Small intestine (tissue), 7 donors: ENCODE measurements around the gene TMEM87A. TPM values are rescaled to one million over a fixed set of nuclear protein-coding genes. Genes with fewer than 3 reads are reported as not detected.

Source experiments
- DNase-seq, 2 donors: peaks; one replicate each; pipeline versions ENCODE4 v3.0.0 to v3.0.0-alpha.2; 2013
- FAIRE-seq: peaks from 2 replicates; lab custom pipeline; 2012; peaks lifted over from hg19 to GRCh38; lab: Jason Lieb, UNC
- H3K27ac ChIP-seq, 3 donors: one replicate each; pipeline ENCODE4 v1.5.1; 2013; ENCODE audit warnings: low read length in 2 of 3, mild to moderate bottlenecking in 2 of 3, control low read depth in 1 of 3, inconsistent platforms in 1 of 3, low read depth in 1 of 3, moderate library complexity in 1 of 3
- H3K27me3 ChIP-seq, 3 donors: one replicate each; pipeline ENCODE4 v1.6.1; 2013; ENCODE audit warnings: low read length in 3 of 3, inconsistent platforms in 1 of 3; ENCODE audit not compliant: control insufficient read depth in 3 of 3, insufficient read depth in 3 of 3
- H3K36me3 ChIP-seq, 3 donors: one replicate each; pipeline ENCODE4 v1.6.1; 2013; ENCODE audit warnings: low read length in 3 of 3, inconsistent platforms in 1 of 3, low read depth in 1 of 3, mild to moderate bottlenecking in 1 of 3, moderate library complexity in 1 of 3; ENCODE audit not compliant: control insufficient read depth in 3 of 3, insufficient read depth in 2 of 3
- H3K4me1 ChIP-seq, 3 donors: one replicate each; pipeline ENCODE4 v1.6.1; 2013; ENCODE audit warnings: low read length in 2 of 3, inconsistent platforms in 1 of 3, low read depth in 1 of 3, mild to moderate bottlenecking in 1 of 3, moderate library complexity in 1 of 3; ENCODE audit not compliant: control insufficient read depth in 3 of 3, insufficient read depth in 2 of 3
- H3K4me3 ChIP-seq, 3 donors: one replicate each; pipeline ENCODE4 v1.5.1; 2013; ENCODE audit warnings: low read length in 3 of 3, control low read depth in 1 of 3, inconsistent platforms in 1 of 3, low read depth in 1 of 3, mild to moderate bottlenecking in 1 of 3, moderate library complexity in 1 of 3
- H3K9me3 ChIP-seq, 2 donors: one replicate each; pipeline ENCODE4 v1.6.1; 2013; ENCODE audit warnings: low read depth in 1 of 2, low read length in 1 of 2; ENCODE audit not compliant: control insufficient read depth in 2 of 2, insufficient read depth in 1 of 2
- WGBS, 3 donors: extraction: QIAGEN DNeasy Blood & Tissue Kit; methylation state at CpG; one replicate each; pipeline ENCODE4 v1.1.7; 2013; 5-methylcytosine and 5-hydroxymethylcytosine counted together
- polyA plus RNA-seq, 4 donors: library from polyadenylated mRNA; stranded (reverse) in 3 of 4; unstranded in 1 of 4; fragments of 200-250 nt in 3 of 4; fragments of 120-200 nt in 1 of 4; gene quantifications; one replicate each; pipeline versions ENCODE4 v1.2.1 to v1.2.3, GENCODE V29; 2013
- donor health status: healthy with polysubstance abuse.
- donor health status: control.
- donor health status: control.
- donor health status: Bipolar disorder and iron deficiency.
- donor health status: healthy.

Gene TMEM87A
- polyA plus RNA-seq, 4 donors: 10.5 to 68.6 (median 24.3) TPM

DNA sequence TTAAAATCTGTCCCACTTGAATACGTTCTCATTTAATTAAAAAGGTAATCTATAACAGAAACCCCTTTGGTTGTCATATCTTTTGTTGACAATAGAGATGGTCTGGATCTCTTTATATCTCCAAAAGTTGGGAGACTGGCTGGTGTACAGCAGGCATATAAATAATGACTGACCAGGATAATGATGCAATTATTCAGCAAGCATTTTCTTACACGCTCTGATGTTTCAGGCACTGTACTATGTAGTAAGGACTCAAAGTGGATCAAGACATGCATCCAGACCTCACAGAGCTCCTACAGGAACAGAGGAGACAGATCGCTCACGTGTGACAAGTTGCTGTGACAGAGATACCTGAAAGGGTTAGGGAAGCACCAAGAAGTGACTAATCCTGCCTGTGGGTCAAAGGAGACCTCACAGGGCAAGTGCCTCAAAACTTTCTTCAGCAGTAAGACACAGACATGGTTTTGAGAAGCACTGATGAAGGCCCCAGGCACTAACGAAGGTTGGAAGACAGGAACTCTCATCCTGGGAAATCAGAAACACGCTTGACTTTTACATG lies 90.8 kb downstream of the TMEM87A start:
- no peak overlapping the region for H3K4me3 ChIP-seq
- WGBS, 3 donors: 93 to 96% (median 93%) methylated on average over 6 of the region's 6 CpGs
- no peaks in the 10 kb centered on the region for H3K9me3 ChIP-seq
- no peaks in the 10 kb centered on the region for H3K27me3 ChIP-seq
- no peak overlapping the region for H3K27ac ChIP-seq
- DNase-seq (no peak), FAIRE-seq (no peak)
- H3K36me3 ChIP-seq: peaks cover 16 to 51% (median 28%) of the 10 kb centered on the region in 3 donors
- H3K4me1 ChIP-seq: no peaks in the 10 kb centered on the region

- WGBS, 3 donors: 86 to 89% (median 88%) methylated on average over 2 of the region's 2 CpGs
- no peaks in the 10 kb centered on the region for H3K27me3 ChIP-seq
Measured at GRCh38 chr15:42178056-42178455, 95.2 kb downstream of the TMEM87A start.

GRCh38 chr15:42175671-42176070 lies 97.6 kb downstream of the TMEM87A start:
- FAIRE-seq (no peak), DNase-seq (no peak)
- Histone ChIP-seq H3K36me3 (peaks cover 16 to 54% (median 24%) of the 10 kb centered on the region in 3 donors), H3K4me3 (no peak overlapping the region), H3K4me1 (no peaks in the 10 kb centered on the region), H3K27me3 (no peaks in the 10 kb centered on the region), H3K27ac (no peak overlapping the region), H3K9me3 (no peaks in the 10 kb centered on the region)
- WGBS, 3 donors: 77 to 92% (median 89%) methylated on average over 5 of the region's 5 CpGs

More at GRCh38 chr15:42178056-42178455, 95.2 kb downstream of the TMEM87A start:
- Histone ChIP-seq H3K27ac (no peak overlapping the region), H3K36me3 (peaks cover 22 to 50% (median 23%) of the 10 kb centered on the region in 3 donors), H3K4me1 (no peaks in the 10 kb centered on the region), H3K9me3 (no peaks in the 10 kb centered on the region), H3K4me3 (no peak overlapping the region)
- DNase-seq (no peak), FAIRE-seq (no peak)

DNA sequence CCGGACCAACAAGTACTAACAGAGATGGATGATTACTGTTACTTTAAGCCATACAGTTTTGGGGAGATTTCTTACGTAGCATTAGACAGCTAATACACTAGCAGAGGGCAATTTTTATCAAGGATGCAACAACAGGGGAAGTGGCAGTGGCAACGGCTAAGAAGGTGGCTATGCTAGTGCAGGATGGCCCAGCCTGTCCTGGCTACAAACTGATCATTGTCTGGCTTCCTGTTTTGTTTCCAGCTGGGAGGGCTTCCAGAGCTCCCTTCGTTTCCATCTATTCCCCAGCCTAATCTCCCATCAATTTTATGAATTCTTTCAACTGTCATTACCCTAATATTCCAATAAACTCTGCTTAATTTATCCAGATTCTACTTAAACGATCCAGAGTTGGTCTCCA lies 100.8 kb downstream of the TMEM87A start:
- 87 to 96% (median 87%) methylated on average over 5 of the region's 5 CpGs for WGBS, 3 donors
- Histone ChIP-seq H3K36me3 (peaks cover 11 to 49% (median 17%) of the 10 kb centered on the region in 3 donors), H3K4me3 (no peak overlapping the region), H3K27me3 (no peaks in the 10 kb centered on the region), H3K9me3 (no peaks in the 10 kb centered on the region), H3K4me1 (no peaks in the 10 kb centered on the region), H3K27ac (no peak overlapping the region)
- DNase-seq: no peak
- FAIRE-seq: no peak

- H3K27me3 ChIP-seq: no peaks in the 10 kb centered on the region
- WGBS, 3 donors: 93 to 97% (median 95%) methylated on average over 1 of the region's 1 CpG
- H3K4me3 ChIP-seq: no peak overlapping the region
- FAIRE-seq: no peak
- DNase-seq: no peak
- peaks cover 12 to 51% (median 14%) of the 10 kb centered on the region in 3 donors for H3K36me3 ChIP-seq
- H3K9me3 ChIP-seq: no peaks in the 10 kb centered on the region
- no peak overlapping the region for H3K27ac ChIP-seq
- no peaks in the 10 kb centered on the region for H3K4me1 ChIP-seq
Measured at GRCh38 chr15:42171795-42172194, 101.4 kb downstream of the TMEM87A start.

GRCh38 chr15:42171122-42171521 lies 102.1 kb downstream of the TMEM87A start:
- peak overlapping the region in 1 of 3 donors; percentile 37 for H3K27ac ChIP-seq
- no peaks in the 10 kb centered on the region for H3K4me1 ChIP-seq
- peak in 1 of 2 donors; percentile 20 for DNase-seq
- peaks cover 12 to 57% (median 13%) of the 10 kb centered on the region in 3 donors for H3K36me3 ChIP-seq
- H3K4me3 ChIP-seq: no peak overlapping the region
- H3K9me3 ChIP-seq: no peaks in the 10 kb centered on the region
- FAIRE-seq: no peak
- no peaks in the 10 kb centered on the region for H3K27me3 ChIP-seq
- WGBS, 3 donors: 18 to 29% (median 23%) methylated on average over 1 of the region's 1 CpG

GRCh38 chr15:42166225-42166940 lies 106.8 kb downstream of the TMEM87A start:
- DNase-seq (no peak), FAIRE-seq (no peak)
- Histone ChIP-seq H3K27ac (no peak overlapping the region), H3K27me3 (no peaks in the 10 kb centered on the region), H3K4me3 (no peak overlapping the region), H3K9me3 (no peaks in the 10 kb centered on the region), H3K4me1 (no peaks in the 10 kb centered on the region), H3K36me3 (peaks cover 18 to 72% (median 20%) of the 10 kb centered on the region in 3 donors)
- 93 to 96% (median 94%) methylated on average over 13 of the region's 13 CpGs for WGBS, 3 donors

DNA sequence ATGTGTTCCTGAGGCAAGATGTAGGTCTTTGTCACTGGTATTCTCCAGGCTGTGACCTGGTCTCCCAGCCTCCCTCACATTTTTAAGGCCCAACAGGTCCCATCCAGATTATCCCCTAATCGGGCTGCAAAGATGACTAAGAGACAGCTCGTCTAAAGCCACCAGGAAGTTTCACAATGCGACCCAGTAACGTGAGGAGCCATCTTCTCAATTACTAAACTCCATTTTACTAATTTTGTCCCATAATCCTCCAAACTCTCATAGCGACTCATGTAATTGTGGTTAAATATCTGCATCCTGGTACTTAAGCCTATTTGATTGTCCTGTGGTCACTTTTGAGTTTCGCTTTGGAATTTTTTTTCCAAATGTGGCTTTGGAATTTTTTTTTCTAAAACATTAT lies 108.1 kb downstream of the TMEM87A start:
- 90 to 93% (median 91%) methylated on average over 6 of the region's 6 CpGs for WGBS, 3 donors
- Histone ChIP-seq H3K27ac (no peak overlapping the region), H3K9me3 (no peaks in the 10 kb centered on the region), H3K4me1 (no peaks in the 10 kb centered on the region), H3K4me3 (no peak overlapping the region), H3K36me3 (peaks cover 25 to 74% (median 29%) of the 10 kb centered on the region in 3 donors), H3K27me3 (no peaks in the 10 kb centered on the region)
- no peak for FAIRE-seq
- DNase-seq: no peak
